OCI-LY1 (cell line): ENCODE data around the gene LAPTM5.

Source experiments
- H2AFZ ChIP-seq: fragments of 200-600 bp; sonication (generic), shearing (Covaris generic); 2 replicates; pipeline ENCODE4 v1.6.0; 2014; ENCODE audit warnings: antibody characterized with exemption, mild to moderate bottlenecking, low read length
- H3F3A ChIP-seq: fragments of 200-600 bp; sonication (generic), shearing (Covaris generic); 2 replicates; pipeline ENCODE4 v1.6.0; 2014; ENCODE audit warnings: mild to moderate bottlenecking, antibody characterized with exemption, low read length, moderate library complexity; ENCODE audit not compliant: insufficient read depth
- H3K27ac ChIP-seq: fragments of 200-600 bp; sonication (generic); 2 replicates; pipeline ENCODE4 v1.5.1; 2014; ENCODE audit warnings: low read length, mixed run types, mild to moderate bottlenecking, low read depth; ENCODE audit not compliant: poor library complexity, severe bottlenecking
- H3K27me3 ChIP-seq: fragments of 200-600 bp; sonication (generic); 2 replicates; pipeline ENCODE4 v1.6.0; 2014; ENCODE audit warnings: antibody characterized with exemption, mild to moderate bottlenecking, low read length, moderate library complexity; ENCODE audit not compliant: insufficient read depth
- H3K36me3 ChIP-seq: fragments of 200-600 bp; sonication (generic); 2 replicates; pipeline ENCODE4 v1.6.1; 2014; ENCODE audit warnings: mild to moderate bottlenecking, antibody characterized with exemption, low read length, moderate library complexity, mixed read lengths; ENCODE audit not compliant: insufficient read depth
- H3K4me1 ChIP-seq: fragments of 200-600 bp; sonication (generic); 2 replicates; pipeline ENCODE4 v1.5.1; 2014; ENCODE audit warnings: mild to moderate bottlenecking, low read length, moderate library complexity; ENCODE audit not compliant: insufficient read depth, severe bottlenecking
- H3K4me2 ChIP-seq: fragments of 200-600 bp; sonication (generic), shearing (Covaris generic); 2 replicates; pipeline ENCODE4 v1.6.1; 2014; ENCODE audit warnings: low read length
- H3K4me3 ChIP-seq: fragments of 200-600 bp; sonication (generic); 2 replicates; pipeline ENCODE4 v1.5.1; 2014; ENCODE audit warnings: low read length, low read depth, mild to moderate bottlenecking, mixed read lengths; ENCODE audit not compliant: poor library complexity, severe bottlenecking
- H3K79me2 ChIP-seq: fragments of 200-600 bp; shearing (Covaris generic); 2 replicates; pipeline ENCODE4 v1.6.1; 2016; ENCODE audit warnings: mixed run types, low read length, mixed read lengths; ENCODE audit not compliant: insufficient read depth
- H3K9ac ChIP-seq: fragments of 200-600 bp; sonication (generic), shearing (Covaris generic); 2 replicates; pipeline ENCODE4 v1.6.1; 2014; ENCODE audit warnings: mild to moderate bottlenecking, low read length, mixed read lengths
- H3K9me2 ChIP-seq: fragments of 200-600 bp; sonication (generic), shearing (Covaris generic); 2 replicates; pipeline ENCODE4 v1.6.1; 2014; ENCODE audit warnings: low read depth, mild to moderate bottlenecking, low read length, mixed read lengths
- H3K9me3 ChIP-seq: fragments of 200-600 bp; shearing (Covaris generic); 2 replicates; pipeline ENCODE4 v1.6.1; 2014; ENCODE audit warnings: low read length, mixed read lengths
- H4K20me1 ChIP-seq: fragments of 200-600 bp; sonication (generic), shearing (Covaris generic); 2 replicates; pipeline ENCODE4 v1.6.0; 2016; ENCODE audit warnings: mild to moderate bottlenecking, low read length; ENCODE audit not compliant: insufficient read depth
- CTCF ChIP-seq: fragments of 200-600 bp; sonication (generic), shearing (Covaris generic); IDR thresholded peaks from 2 replicates; pipeline ENCODE4 v1.5.1; 2017; ENCODE audit warnings: mild to moderate bottlenecking, antibody characterized with exemption, low read length, moderate library complexity, mixed read lengths
- EZH2 ChIP-seq: fragments of 200-600 bp; sonication (generic), shearing (Covaris generic); IDR thresholded peaks from 2 replicates; pipeline ENCODE4 v1.8.0; 2017; ENCODE audit warnings: borderline replicate concordance, mixed run types, mild to moderate bottlenecking, antibody characterized with exemption, low read length, moderate library complexity, mixed read lengths

Gene LAPTM5

GRCh38 chr1:30692948-30693301 is 64.6 kb downstream of the LAPTM5 start:
- Histone ChIP-seq H3K9ac (no peak overlapping the region), H3K4me2 (no peak overlapping the region)

GRCh38 chr1:30692201-30692947 is 65.2 kb downstream of the LAPTM5 start:
- H3K4me3 ChIP-seq, result no peak overlapping the region
- no peaks in the 10 kb centered on the region for H3K36me3 ChIP-seq
- H2AFZ ChIP-seq, result no peak overlapping the region
- peaks cover 5% of the 10 kb centered on the region; the same call in 1 of the 2 replicates for H3K27me3 ChIP-seq
- no peaks in the 10 kb centered on the region for H3K9me2 ChIP-seq
- no peaks in the 10 kb centered on the region for H3K9me3 ChIP-seq
- H3K4me1 ChIP-seq, result no peaks in the 10 kb centered on the region
- H3K79me2 ChIP-seq, result no peaks in the 10 kb centered on the region
- H3K27ac ChIP-seq, result no peak overlapping the region
- no peaks in the 10 kb centered on the region for H3F3A ChIP-seq
- no peak overlapping the region for H3K4me2 ChIP-seq
- H4K20me1 ChIP-seq, result no peaks in the 10 kb centered on the region
- TF ChIP-seq EZH2, result no peak
- TF ChIP-seq CTCF, result no peak
- no peak overlapping the region for H3K9ac ChIP-seq

More at GRCh38 chr1:30692948-30693301, 64.6 kb downstream of the LAPTM5 start:
- no peak for TF ChIP-seq EZH2
- Histone ChIP-seq H3K4me1 (no peaks in the 10 kb centered on the region), H3K27ac (no peak overlapping the region), H2AFZ (no peak overlapping the region), H3F3A (no peaks in the 10 kb centered on the region), H3K79me2 (no peaks in the 10 kb centered on the region), H3K36me3 (no peaks in the 10 kb centered on the region), H3K9me2 (no peaks in the 10 kb centered on the region), H3K4me3 (no peak overlapping the region), H3K9me3 (no peaks in the 10 kb centered on the region), H3K27me3 (no peaks in the 10 kb centered on the region; the same call in 1 of the 2 replicates), H4K20me1 (no peaks in the 10 kb centered on the region)

- Histone ChIP-seq H3K4me2 (no peak overlapping the region), H3K36me3 (no peaks in the 10 kb centered on the region), H3F3A (no peaks in the 10 kb centered on the region), H3K9me2 (no peaks in the 10 kb centered on the region), H2AFZ (no peak overlapping the region), H3K27ac (no peak overlapping the region), H3K9me3 (no peaks in the 10 kb centered on the region), H3K27me3 (peaks cover 6% of the 10 kb centered on the region; the same call in 1 of the 2 replicates), H3K79me2 (no peaks in the 10 kb centered on the region), H3K4me3 (no peak overlapping the region), H3K4me1 (no peaks in the 10 kb centered on the region), H4K20me1 (no peaks in the 10 kb centered on the region), H3K9ac (no peak overlapping the region)
- TF ChIP-seq EZH2 (no peak), CTCF (no peak)
Observed at GRCh38 chr1:30691480-30691879, 66.1 kb downstream of the LAPTM5 start.
